Measurements from ENCODE around the gene METTL22. TPM values are rescaled to one million over a fixed set of nuclear protein-coding genes. Genes with fewer than 3 reads are reported as not detected.

Gene METTL22
- total RNA-seq, 1 donor from 2014 or later, result 41.1 TPM

DNA sequence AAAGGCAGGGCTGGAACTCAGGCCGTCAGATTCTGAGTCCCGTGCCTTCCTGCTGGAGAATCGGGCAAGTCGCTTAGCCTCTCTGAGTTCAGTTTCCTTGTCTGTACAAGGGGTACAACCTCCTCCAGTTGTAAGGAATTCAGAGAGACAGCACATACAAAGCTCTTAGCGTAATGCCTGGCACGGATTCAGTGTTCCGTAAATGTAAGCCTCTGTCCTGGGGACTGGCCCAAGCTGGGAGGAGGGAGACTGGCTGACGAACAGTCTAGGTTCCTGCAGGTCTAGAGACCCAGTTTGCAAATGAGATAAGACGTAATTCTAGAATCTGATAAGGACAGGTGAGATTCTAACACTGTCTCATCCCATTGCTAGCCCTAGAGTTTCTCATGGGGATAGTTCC lies 9.9 kb downstream of the METTL22 start:
- H3K9me3 Mint-ChIP-seq, result no peaks in the 10 kb centered on the region
- no peaks in the 10 kb centered on the region for H3K27me3 ChIP-seq
- H3F3A ChIP-seq (ENCODE audit: low read depth), result peaks cover 7% of the 10 kb centered on the region
- peaks cover 65% of the 10 kb centered on the region for H4K20me1 ChIP-seq (ENCODE audit: low read depth)
- H2AFZ ChIP-seq (replicated peaks), result no peak overlapping the region
- H3K4me2 ChIP-seq, result no peak overlapping the region
- no peak overlapping the region for H3K4me3 Mint-ChIP-seq
- peak overlapping the region; percentile 47 for H3K27ac Mint-ChIP-seq
- H3K9me3 ChIP-seq (ENCODE audit: low read depth), result no peaks in the 10 kb centered on the region
- H3K4me1 Mint-ChIP-seq, result peaks cover 20% of the 10 kb centered on the region
- peaks cover 31% of the 10 kb centered on the region for H3K36me3 Mint-ChIP-seq
- H3K27ac ChIP-seq, result no peak overlapping the region
- H3K4me1 ChIP-seq, result no peaks in the 10 kb centered on the region
- H3K4me3 ChIP-seq, result no peak overlapping the region
- no peak for TF ChIP-seq EZH2phosphoT487 (IDR thresholded peaks at IDR 0.05)
- TF ChIP-seq EZH2 (IDR thresholded peaks at IDR 0.05), result no peak
- TF ChIP-seq, protein P1, sequence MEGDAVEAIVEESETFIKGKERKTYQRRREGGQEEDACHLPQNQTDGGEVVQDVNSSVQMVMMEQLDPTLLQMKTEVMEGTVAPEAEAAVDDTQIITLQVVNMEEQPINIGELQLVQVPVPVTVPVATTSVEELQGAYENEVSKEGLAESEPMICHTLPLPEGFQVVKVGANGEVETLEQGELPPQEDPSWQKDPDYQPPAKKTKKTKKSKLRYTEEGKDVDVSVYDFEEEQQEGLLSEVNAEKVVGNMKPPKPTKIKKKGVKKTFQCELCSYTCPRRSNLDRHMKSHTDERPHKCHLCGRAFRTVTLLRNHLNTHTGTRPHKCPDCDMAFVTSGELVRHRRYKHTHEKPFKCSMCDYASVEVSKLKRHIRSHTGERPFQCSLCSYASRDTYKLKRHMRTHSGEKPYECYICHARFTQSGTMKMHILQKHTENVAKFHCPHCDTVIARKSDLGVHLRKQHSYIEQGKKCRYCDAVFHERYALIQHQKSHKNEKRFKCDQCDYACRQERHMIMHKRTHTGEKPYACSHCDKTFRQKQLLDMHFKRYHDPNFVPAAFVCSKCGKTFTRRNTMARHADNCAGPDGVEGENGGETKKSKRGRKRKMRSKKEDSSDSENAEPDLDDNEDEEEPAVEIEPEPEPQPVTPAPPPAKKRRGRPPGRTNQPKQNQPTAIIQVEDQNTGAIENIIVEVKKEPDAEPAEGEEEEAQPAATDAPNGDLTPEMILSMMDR (IDR thresholded peaks at IDR 0.05), result no peak
- DNase-seq (ENCODE audit: low spot score), result no peak
- H3K79me2 ChIP-seq (ENCODE audit: low read depth), result peaks cover 6% of the 10 kb centered on the region
- no peak overlapping the region for H3K9ac ChIP-seq
- H3K27me3 Mint-ChIP-seq (ENCODE audit: insufficient read depth, low read depth), result no peaks in the 10 kb centered on the region
- H3K36me3 ChIP-seq, result peaks cover 7% of the 10 kb centered on the region

DNA sequence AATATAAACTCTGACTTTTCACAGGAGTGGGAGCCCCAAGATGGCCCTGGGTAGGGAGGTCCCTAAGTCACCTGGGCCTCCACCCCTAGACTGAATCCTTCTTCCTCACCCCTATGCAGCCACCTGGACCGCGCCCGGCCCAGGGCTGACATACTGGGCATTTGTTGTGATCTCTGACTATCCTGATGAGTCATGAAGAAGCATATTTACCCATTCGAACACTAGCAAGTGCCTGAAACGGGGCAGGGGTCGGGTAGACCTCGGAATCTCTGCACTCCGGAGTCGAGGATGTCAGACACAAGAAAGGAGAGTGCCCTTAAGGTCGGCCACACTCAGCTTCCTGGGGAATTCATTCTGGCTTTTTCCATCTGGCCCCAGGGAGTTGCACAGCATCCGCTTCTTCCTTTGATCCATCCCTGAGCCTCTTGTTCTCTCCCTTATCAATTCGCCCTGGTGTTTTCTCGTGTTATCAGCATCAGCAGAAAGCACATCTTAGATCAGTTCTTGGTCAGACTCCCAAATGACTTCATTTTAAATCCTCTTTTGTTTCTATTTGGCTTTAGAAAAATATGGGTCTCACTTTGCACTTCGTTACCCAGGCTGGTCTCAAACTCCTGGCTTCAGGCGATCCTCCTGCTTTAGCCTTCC lies 10.4 kb downstream of the METTL22 start:
- H3K9me3 ChIP-seq (ENCODE audit: low read depth), result no peaks in the 10 kb centered on the region
- no peak overlapping the region for H2AFZ ChIP-seq (replicated peaks)
- H4K20me1 ChIP-seq (ENCODE audit: low read depth), result peaks cover 64% of the 10 kb centered on the region
- H3K4me3 Mint-ChIP-seq, result no peak overlapping the region
- no peak overlapping the region for H3K9ac ChIP-seq
- H3K4me2 ChIP-seq, result no peak overlapping the region
- no peaks in the 10 kb centered on the region for H3K4me1 ChIP-seq
- no peak overlapping the region for H3K27ac ChIP-seq
- peaks cover 34% of the 10 kb centered on the region for H3K36me3 Mint-ChIP-seq
- H3K9me3 Mint-ChIP-seq, result no peaks in the 10 kb centered on the region
- H3K4me3 ChIP-seq, result no peak overlapping the region
- DNase-seq (ENCODE audit: low spot score), result no peak
- H3K27ac Mint-ChIP-seq, result peak overlapping the region; percentile 87
- H3K79me2 ChIP-seq (ENCODE audit: low read depth), result peaks cover 5% of the 10 kb centered on the region
- peaks cover 7% of the 10 kb centered on the region for H3K36me3 ChIP-seq
- no peaks in the 10 kb centered on the region for H3K27me3 ChIP-seq
- H3K4me1 Mint-ChIP-seq, result peaks cover 20% of the 10 kb centered on the region
- H3K27me3 Mint-ChIP-seq (ENCODE audit: insufficient read depth, low read depth), result no peaks in the 10 kb centered on the region
- peaks cover 7% of the 10 kb centered on the region for H3F3A ChIP-seq (ENCODE audit: low read depth)
- TF ChIP-seq EZH2 (IDR thresholded peaks at IDR 0.05), result no peak
- TF ChIP-seq, protein P1 (IDR thresholded peaks at IDR 0.05), result no peak
- no peak for TF ChIP-seq EZH2phosphoT487 (IDR thresholded peaks at IDR 0.05)

DNA sequence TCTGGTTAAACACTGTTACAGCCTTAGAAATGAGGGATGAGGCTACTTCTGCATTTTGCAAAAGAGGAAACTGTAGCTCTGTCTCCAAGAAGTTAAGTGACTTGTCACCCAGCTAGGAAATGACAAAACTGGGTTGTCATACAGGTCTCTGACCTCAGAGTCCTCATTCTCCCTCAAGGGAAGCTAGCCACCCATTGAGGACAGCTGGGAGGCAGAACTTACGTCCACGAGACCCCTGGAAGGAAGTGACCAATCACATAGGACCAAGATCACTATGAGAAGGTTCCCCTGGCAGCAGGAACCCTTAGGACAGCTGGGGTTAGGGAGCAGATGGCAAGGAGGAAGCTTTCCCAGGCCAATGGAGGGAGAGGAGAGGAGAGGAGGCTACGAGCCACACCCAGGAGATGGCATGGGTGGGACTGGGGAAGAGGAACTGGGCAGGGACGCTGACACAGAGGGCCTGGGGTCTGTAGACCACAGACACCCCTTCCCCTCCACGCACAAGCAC lies 11.2 kb downstream of the METTL22 start:
- Mint-ChIP-seq H3K36me3 (peaks cover 30% of the 10 kb centered on the region), H3K4me1 (peaks cover 20% of the 10 kb centered on the region)

More for the DNA sequence above, 11.2 kb downstream of the METTL22 start:
- no peak for DNase-seq (ENCODE audit: low spot score)
- peaks cover 57% of the 10 kb centered on the region for H4K20me1 ChIP-seq (ENCODE audit: low read depth)
- no peaks in the 10 kb centered on the region for H3K4me1 ChIP-seq
- no peak overlapping the region for H3K27ac ChIP-seq
- TF ChIP-seq EZH2 (IDR thresholded peaks at IDR 0.05) (no peak), EZH2phosphoT487 (IDR thresholded peaks at IDR 0.05) (no peak)
- TF ChIP-seq, protein P1 (IDR thresholded peaks at IDR 0.05), result no peak
- no peaks in the 10 kb centered on the region for H3K27me3 Mint-ChIP-seq (ENCODE audit: insufficient read depth, low read depth)
- H3K9ac ChIP-seq, result peak overlapping the region; percentile 27
- peak overlapping the region; percentile 46 for H3K27ac Mint-ChIP-seq
- no peaks in the 10 kb centered on the region for H3K79me2 ChIP-seq (ENCODE audit: low read depth)
- H3K4me3 Mint-ChIP-seq, result no peak overlapping the region
- peaks cover 7% of the 10 kb centered on the region for H3F3A ChIP-seq (ENCODE audit: low read depth)
- H3K9me3 Mint-ChIP-seq, result no peaks in the 10 kb centered on the region
- H3K36me3 ChIP-seq, result peaks cover 7% of the 10 kb centered on the region
- H3K4me3 ChIP-seq, result no peak overlapping the region
- no peaks in the 10 kb centered on the region for H3K27me3 ChIP-seq
- no peak overlapping the region for H2AFZ ChIP-seq (replicated peaks)
- no peaks in the 10 kb centered on the region for H3K9me3 ChIP-seq (ENCODE audit: low read depth)
- H3K4me2 ChIP-seq, result no peak overlapping the region
